SK-N-SH (cell line): ENCODE measurements around the gene RILPL2. TPM values are rescaled to one million over a fixed set of nuclear protein-coding genes. Genes with fewer than 3 reads are reported as not detected.

ENCODE experiments used
- CTCF ChIA-PET: fragments of 300-600, 350-600 bp; formaldehyde crosslinking; extraction: SDS; loops from one replicate; lab custom pipeline; 2021; lab: Yijun Ruan, JAX
- POLR2A ChIA-PET: fragments of 350-600 bp; sonication (Branson Sonifier 250); formaldehyde crosslinking; extraction: SDS; loops from one replicate; lab custom pipeline; 2020; ENCODE audit warnings: antibody characterized with exemption, inconsistent platforms; lab: Yijun Ruan, JAX
- DNase-seq: peaks from one replicate; pipeline ENCODE4 v3.0.0; 2012
- H2AFZ ChIP-seq: fragments of 200-600 bp; sonication (generic); 2 replicates; pipeline ENCODE4 v1.8.1; 2016; ENCODE audit warnings: antibody characterized with exemption, mild to moderate bottlenecking, low read depth
- H3F3A ChIP-seq: fragments of 200-600 bp; sonication (generic); replicated peaks from 2 replicates; pipeline ENCODE3; 2016; ENCODE audit warnings: antibody characterized with exemption, mild to moderate bottlenecking; ENCODE audit not compliant: insufficient read depth
- H3K27ac ChIP-seq, 2 experiments: fragments of 200-500 bp in 1 of 2; fragments of 200-600 bp in 1 of 2; sonication (Bioruptor generic) in 1 of 2; sonication (generic), shearing (Covaris generic) in 1 of 2; 2 replicates each; pipeline versions ENCODE4 v1.5.1 to v1.6.1; 2014 to 2016; ENCODE audit warnings: low read depth in 2 of 2, inconsistent platforms in 1 of 2, low read length in 1 of 2, mild to moderate bottlenecking in 1 of 2, mixed read lengths in 1 of 2
- H3K27me3 ChIP-seq: fragments of 200-600 bp; sonication (generic), shearing (Covaris generic); 2 replicates; pipeline ENCODE4 v1.6.1; 2016; ENCODE audit warnings: mixed run types; ENCODE audit not compliant: insufficient read depth
- H3K36me3 ChIP-seq, 2 experiments: fragments of 200-500 bp in 1 of 2; fragments of 200-600 bp in 1 of 2; sonication (Bioruptor generic) in 1 of 2; sonication (generic) in 1 of 2; replicated peaks in 1 of 2; 2 replicates each; pipeline versions ENCODE3 to v1.5.1; 2014 to 2016; ENCODE audit warnings: low read length in 1 of 2, mild to moderate bottlenecking in 1 of 2; ENCODE audit not compliant: insufficient read depth in 2 of 2, control insufficient read depth in 1 of 2
- H3K4me1 ChIP-seq, 2 experiments: fragments of 200-500 bp in 1 of 2; fragments of 200-600 bp in 1 of 2; sonication (Bioruptor generic) in 1 of 2; sonication (generic), shearing (Covaris generic) in 1 of 2; 2 replicates each; pipeline versions ENCODE4 v1.5.1 to v1.6.1; 2014 to 2016; ENCODE audit warnings: low read depth in 1 of 2, low read length in 1 of 2, mixed run types in 1 of 2; ENCODE audit not compliant: insufficient read depth in 2 of 2, control insufficient read depth in 1 of 2
- H3K4me2 ChIP-seq: fragments of 200-600 bp; sonication (generic), shearing (Covaris generic); 2 replicates; pipeline ENCODE4 v1.6.1; 2017; ENCODE audit warnings: mixed run types
- H3K4me3 ChIP-seq, 2 experiments: fragments of 200-500 bp in 1 of 2; fragments of 200-600 bp in 1 of 2; sonication (Bioruptor generic) in 1 of 2; sonication (generic), shearing (Covaris generic) in 1 of 2; 2 replicates each; pipeline versions ENCODE4 v1.5.1 to v1.8.1; 2014 to 2016; ENCODE audit warnings: low read depth in 2 of 2, inconsistent platforms in 1 of 2, low read length in 1 of 2, mild to moderate bottlenecking in 1 of 2, mixed read lengths in 1 of 2, moderate library complexity in 1 of 2
- H3K79me2 ChIP-seq: fragments of 200-600 bp; sonication (generic); 2 replicates; pipeline ENCODE4 v1.8.1; 2017; ENCODE audit warnings: mild to moderate bottlenecking; ENCODE audit not compliant: insufficient read depth
- H3K9ac ChIP-seq: fragments of 200-600 bp; sonication (generic); 2 replicates; pipeline ENCODE4 v1.6.1; 2017; ENCODE audit warnings: mixed run types
- H3K9me2 ChIP-seq: fragments of 200-600 bp; sonication (generic); 2 replicates; pipeline ENCODE4 v1.6.1; 2017; ENCODE audit warnings: mixed run types
- H3K9me3 ChIP-seq: fragments of 200-600 bp; sonication (generic); 2 replicates; pipeline ENCODE4 v1.6.1; 2017; ENCODE audit warnings: mixed run types, mild to moderate bottlenecking, moderate library complexity
- H4K20me1 ChIP-seq: fragments of 200-600 bp; sonication (generic); 2 replicates; pipeline ENCODE4 v1.6.1; 2017; ENCODE audit warnings: mild to moderate bottlenecking, mixed run types; ENCODE audit not compliant: insufficient read depth
- CHD2 ChIP-seq: fragments of 150-350 bp; IDR thresholded peaks from 2 replicates; pipeline ENCODE4 v1.6.1; 2018; ENCODE audit warnings: low read length; ENCODE audit not compliant: partially characterized antibody
- CTCF ChIP-seq: fragments of 200-600 bp; sonication (generic); IDR thresholded peaks from 2 replicates; pipeline ENCODE4 v1.6.1; 2017; ENCODE audit warnings: antibody characterized with exemption, mild to moderate bottlenecking, moderate library complexity
- ELF1 ChIP-seq: IDR thresholded peaks from 2 replicates; pipeline ENCODE4 v1.4.0; 2012
- FOSL2 ChIP-seq: IDR thresholded peaks from 2 replicates; pipeline ENCODE4 v1.4.0; 2012; ENCODE audit warnings: low read depth, mild to moderate bottlenecking, moderate library complexity, borderline replicate concordance
- FOXJ3 ChIP-seq: sonication (generic); formaldehyde crosslinking; IDR thresholded peaks from 2 replicates; pipeline ENCODE4 v1.5.1; 2020; ENCODE audit warnings: mild to moderate bottlenecking, missing genetic modification reagents
- FOXM1 ChIP-seq: IDR thresholded peaks from 2 replicates; pipeline ENCODE4 v1.4.0; 2012; ENCODE audit warnings: low read depth, mild to moderate bottlenecking
- IRF3 ChIP-seq: fragments of 150-350 bp; IDR thresholded peaks from 2 replicates; pipeline ENCODE4 v1.6.1; 2016; ENCODE audit warnings: mild to moderate bottlenecking, low read depth, low read length
- MXI1 ChIP-seq: IDR thresholded peaks from 2 replicates; pipeline ENCODE4 v1.6.1; 2012; ENCODE audit warnings: mild to moderate bottlenecking, low read depth, low read length, improper control_type of control experiment
- NFIC ChIP-seq: IDR thresholded peaks from 2 replicates; pipeline ENCODE4 v1.4.0; 2012; ENCODE audit warnings: borderline replicate concordance
- NRF1 ChIP-seq: IDR thresholded peaks from 2 replicates; pipeline ENCODE4 v1.6.1; 2012; ENCODE audit warnings: low read depth, mild to moderate bottlenecking, low read length
- RXRA ChIP-seq: IDR thresholded peaks from 2 replicates; pipeline ENCODE4 v1.4.0; 2012; ENCODE audit warnings: low read depth, mild to moderate bottlenecking, borderline replicate concordance
- SMC3 ChIP-seq: IDR thresholded peaks from 2 replicates; pipeline ENCODE4 v1.6.1; 2012; ENCODE audit warnings: low read depth, low read length, improper control_type of control experiment
- TCF12 ChIP-seq: IDR thresholded peaks from 2 replicates; pipeline ENCODE4 v1.4.0; 2012
- YY1 ChIP-seq: IDR thresholded peaks from 2 replicates; pipeline ENCODE4 v1.4.0; 2012; ENCODE audit warnings: low read depth, mild to moderate bottlenecking
- ZBTB33 ChIP-seq: IDR thresholded peaks from 2 replicates; pipeline ENCODE4 v1.4.0; 2012; ENCODE audit warnings: low read depth, borderline replicate concordance
- WGBS: methylation state at CpG from one replicate; pipeline ENCODE4 v1.1.6; 2017; ENCODE audit warnings: low lambda C conversion rate; 5-methylcytosine and 5-hydroxymethylcytosine counted together
- polyA plus RNA-seq, 3 experiments: library from polyadenylated mRNA; depleted of rRNA; stranded (reverse); fragments of >200 nt; gene quantifications; 2 replicates each; pipeline ENCODE4 v1.2.3, GENCODE V29; 2012
- TF ChIP-seq, protein P1 (sequence below): IDR thresholded peaks from 2 replicates; pipeline ENCODE4 v1.4.0; 2012; ENCODE audit warnings: low read depth
- TF ChIP-seq, protein P2 (sequence below): IDR thresholded peaks from 2 replicates; pipeline ENCODE4 v1.4.0; 2012; ENCODE audit warnings: low read depth, borderline replicate concordance

Gene RILPL2
- polyA plus RNA-seq, 1 of the 3 experiments (the other 2 are of a cell fraction), result 5.0 TPM

DNA sequence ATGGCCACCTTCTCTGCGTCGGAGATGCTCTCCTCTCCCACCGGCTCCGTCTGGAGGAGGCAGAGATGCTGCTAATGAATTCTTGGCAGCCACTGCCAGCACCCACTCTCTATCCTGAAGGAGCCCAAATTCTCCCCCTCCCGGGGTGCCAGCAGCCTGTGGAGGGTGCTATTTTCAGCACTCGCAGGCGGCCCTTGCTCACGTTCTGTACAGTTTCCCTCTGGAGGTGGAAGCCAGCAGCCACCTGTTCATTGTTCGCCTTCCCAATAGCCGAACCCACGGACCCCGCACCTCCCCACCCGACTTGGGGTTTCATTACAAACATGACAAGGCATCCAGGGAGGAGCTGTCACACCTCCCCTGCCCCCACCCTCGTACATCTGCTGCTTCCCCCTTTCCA is 49.3 kb upstream of the RILPL2 start (continued):
- TF ChIP-seq TCF12, result no peak
- no peak for TF ChIP-seq ZBTB33
- no peak for TF ChIP-seq CTCF
- no peak for TF ChIP-seq ELF1
- no peak for TF ChIP-seq FOXM1
- TF ChIP-seq YY1, result no peak

- no peak for TF ChIP-seq NRF1
- TF ChIP-seq, protein P1, sequence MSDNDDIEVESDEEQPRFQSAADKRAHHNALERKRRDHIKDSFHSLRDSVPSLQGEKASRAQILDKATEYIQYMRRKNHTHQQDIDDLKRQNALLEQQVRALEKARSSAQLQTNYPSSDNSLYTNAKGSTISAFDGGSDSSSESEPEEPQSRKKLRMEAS, result no peak
- TF ChIP-seq NFIC, result no peak
- no peak for TF ChIP-seq ZBTB33
- TF ChIP-seq SMC3, result no peak
- no peak for TF ChIP-seq CHD2
- no peak for TF ChIP-seq MXI1
- TF ChIP-seq RXRA, result no peak
- no peak for TF ChIP-seq CTCF
- TF ChIP-seq FOXJ3, result no peak
- no peak for TF ChIP-seq FOSL2
- TF ChIP-seq, protein P2, sequence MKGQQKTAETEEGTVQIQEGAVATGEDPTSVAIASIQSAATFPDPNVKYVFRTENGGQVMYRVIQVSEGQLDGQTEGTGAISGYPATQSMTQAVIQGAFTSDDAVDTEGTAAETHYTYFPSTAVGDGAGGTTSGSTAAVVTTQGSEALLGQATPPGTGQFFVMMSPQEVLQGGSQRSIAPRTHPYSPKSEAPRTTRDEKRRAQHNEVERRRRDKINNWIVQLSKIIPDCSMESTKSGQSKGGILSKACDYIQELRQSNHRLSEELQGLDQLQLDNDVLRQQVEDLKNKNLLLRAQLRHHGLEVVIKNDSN, result no peak
- no peak for TF ChIP-seq TCF12
- TF ChIP-seq IRF3, result no peak
- TF ChIP-seq, all 33 proteins: peak for 0
- H4K20me1 ChIP-seq, result no peaks in the 10 kb centered on the region
- H3K4me2 ChIP-seq, result no peak overlapping the region
- H3K27me3 ChIP-seq, result no peaks in the 10 kb centered on the region
- no peaks in the 10 kb centered on the region for H3K79me2 ChIP-seq
- H3K9ac ChIP-seq, result no peak overlapping the region
- CTCF ChIA-PET, result interaction anchor here (0.8 kb wide), 1 partner anchor 99 kb away, joined by 3 read pairs; no protein-coding TSS in a partner anchor
- no peak overlapping the region for H3K27ac ChIP-seq
- 90% methylated on average over 17 of the region's 18 CpGs for WGBS
- no peak overlapping the region for H3K4me3 ChIP-seq
- no peaks in the 10 kb centered on the region for H3K9me3 ChIP-seq
- POLR2A ChIA-PET, result no interaction called here
- peaks cover 4 to 7% of the 10 kb centered on the region in 2 experiments for H3K36me3 ChIP-seq
- peaks cover 14% of the 10 kb centered on the region for H3F3A ChIP-seq
- peaks cover 0 to 6% of the 10 kb centered on the region in 2 experiments; a peak in 1 of 4 replicates for H3K4me1 ChIP-seq
- no peaks in the 10 kb centered on the region for H3K9me2 ChIP-seq
- H2AFZ ChIP-seq, result no peak overlapping the region
- no peak for DNase-seq
Measured at GRCh38 chr12:123483602-123484248, 47.2 kb upstream of the RILPL2 start.
